Tibial nerve (tissue), 4 donors: ENCODE results near the gene BID. TPM values are rescaled to one million over a fixed set of nuclear protein-coding genes. Genes with fewer than 3 reads are reported as not detected.

ENCODE experiments used
- DNase-seq, 2 donors: peaks; one replicate each; pipeline ENCODE4 v3.0.0-alpha.2; 2019; ENCODE audit warnings: low spot score in 2 of 2
- H3K27ac ChIP-seq, 4 donors: fragments of 200-600 bp; sonication (generic) in 3 of 4; one replicate each; pipeline ENCODE4 v1.5.1; 2017 to 2019; ENCODE audit warnings: mild to moderate bottlenecking in 1 of 4
- H3K27me3 ChIP-seq, 2 donors: fragments of 200-600 bp; sonication (generic) in 1 of 2; one replicate each; pipeline versions ENCODE4 v1.5.1 to v1.6.0; 2017 to 2019
- H3K36me3 ChIP-seq, 3 donors: fragments of 200-600 bp; sonication (generic); one replicate each; pipeline ENCODE4 v1.5.1; 2018 to 2019
- H3K4me1 ChIP-seq, 4 donors: fragments of 200-600 bp; sonication (generic) in 3 of 4; one replicate each; pipeline ENCODE4 v1.5.1; 2017 to 2019
- H3K4me3 ChIP-seq, 4 donors: fragments of 200-600 bp; sonication (generic) in 3 of 4; one replicate each; pipeline ENCODE4 v1.5.1; 2017 to 2019; ENCODE audit warnings: mild to moderate bottlenecking in 1 of 4, moderate library complexity in 1 of 4
- H3K9me3 ChIP-seq, 4 donors: fragments of 200-600 bp; sonication (generic) in 3 of 4; one replicate each; pipeline ENCODE4 v1.5.1; 2017 to 2019
- EP300 ChIP-seq, 2 donors: sonication (generic); formaldehyde crosslinking; IDR thresholded peaks; one replicate each; pipeline ENCODE4 v1.6.1; 2017; ENCODE audit warnings: antibody characterized with exemption in 2 of 2, mild to moderate bottlenecking in 1 of 2
- POLR2A ChIP-seq, 2 donors: fragments of 450-650 bp; IDR thresholded peaks; one replicate each; pipeline ENCODE4 v1.6.1; 2017; ENCODE audit warnings: antibody characterized with exemption in 2 of 2, mild to moderate bottlenecking in 2 of 2, moderate library complexity in 2 of 2
- WGBS, 2 donors: methylation state at CpG; one replicate each; pipeline ENCODE4 v1.1.5; 2018; 5-methylcytosine and 5-hydroxymethylcytosine counted together
- total RNA-seq, 4 donors: library from RNA; depleted of rRNA; stranded (reverse); fragments of >200 nt; gene quantifications; one replicate each; pipeline ENCODE4 v1.1.0, GENCODE V29; 2016
- TF ChIP-seq, protein P1 (sequence below), 5 experiments: fragments of 200-600 bp in 3 of 5; fragments of 450-650 bp in 2 of 5; sonication (generic) in 3 of 5; IDR thresholded peaks; one replicate each; pipeline ENCODE4 v1.5.1; 2016 to 2019; ENCODE audit warnings: antibody characterized with exemption in 5 of 5, mild to moderate bottlenecking in 3 of 5, moderate library complexity in 2 of 5

Gene BID
- total RNA-seq, 4 donors from 2014 or later, result 6.3 to 47.1 (median 13.7) TPM

DNA sequence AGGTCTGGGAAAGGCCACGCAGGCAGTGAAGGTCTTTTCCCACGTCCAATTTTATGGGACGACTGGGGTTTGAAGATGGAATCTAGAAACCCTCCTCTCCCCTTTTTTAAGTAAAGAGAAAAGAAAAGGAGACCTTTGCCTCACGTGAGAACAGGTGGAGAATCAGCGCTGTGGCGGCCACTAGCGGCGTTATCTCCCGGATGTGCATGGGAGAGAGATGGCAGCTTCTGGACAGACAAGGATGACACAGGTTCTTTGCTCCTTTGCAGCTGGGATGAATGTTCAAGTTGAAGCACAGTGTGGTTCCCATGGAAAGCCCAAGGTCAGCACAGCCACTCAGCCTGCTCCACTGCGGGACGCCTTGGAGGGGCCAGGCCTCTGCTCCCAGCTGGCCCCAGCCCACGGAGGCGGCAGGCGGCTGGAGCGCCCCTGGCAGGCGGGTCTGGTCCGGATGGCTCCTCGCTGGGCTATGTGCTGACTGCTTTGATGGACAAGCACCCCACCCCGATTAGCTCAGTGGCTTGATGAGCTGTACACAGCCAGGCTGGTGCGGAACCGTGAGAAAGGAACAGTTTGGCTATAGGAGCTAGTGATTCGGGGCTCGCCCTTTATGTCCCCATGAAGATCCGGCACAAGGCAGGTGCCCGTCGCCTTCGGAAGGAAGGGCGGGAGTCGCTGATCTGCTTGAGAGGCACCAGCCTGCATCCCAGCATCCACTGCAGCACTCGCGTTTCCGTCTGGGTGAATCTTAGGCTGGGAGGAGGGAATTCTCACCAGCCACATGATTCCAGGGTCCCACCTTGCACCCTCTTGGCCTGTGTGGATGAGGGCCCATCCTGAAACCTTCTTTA is 14.5 kb upstream of the BID start:
- DNase-seq, result no peak
- H3K4me3 ChIP-seq, result no peak overlapping the region
- peaks cover 0 to 59% (median 7%) of the 10 kb centered on the region in 3 donors for H3K36me3 ChIP-seq
- H3K27me3 ChIP-seq, result no peaks in the 10 kb centered on the region
- no peak overlapping the region for H3K27ac ChIP-seq
- TF ChIP-seq, protein P1, sequence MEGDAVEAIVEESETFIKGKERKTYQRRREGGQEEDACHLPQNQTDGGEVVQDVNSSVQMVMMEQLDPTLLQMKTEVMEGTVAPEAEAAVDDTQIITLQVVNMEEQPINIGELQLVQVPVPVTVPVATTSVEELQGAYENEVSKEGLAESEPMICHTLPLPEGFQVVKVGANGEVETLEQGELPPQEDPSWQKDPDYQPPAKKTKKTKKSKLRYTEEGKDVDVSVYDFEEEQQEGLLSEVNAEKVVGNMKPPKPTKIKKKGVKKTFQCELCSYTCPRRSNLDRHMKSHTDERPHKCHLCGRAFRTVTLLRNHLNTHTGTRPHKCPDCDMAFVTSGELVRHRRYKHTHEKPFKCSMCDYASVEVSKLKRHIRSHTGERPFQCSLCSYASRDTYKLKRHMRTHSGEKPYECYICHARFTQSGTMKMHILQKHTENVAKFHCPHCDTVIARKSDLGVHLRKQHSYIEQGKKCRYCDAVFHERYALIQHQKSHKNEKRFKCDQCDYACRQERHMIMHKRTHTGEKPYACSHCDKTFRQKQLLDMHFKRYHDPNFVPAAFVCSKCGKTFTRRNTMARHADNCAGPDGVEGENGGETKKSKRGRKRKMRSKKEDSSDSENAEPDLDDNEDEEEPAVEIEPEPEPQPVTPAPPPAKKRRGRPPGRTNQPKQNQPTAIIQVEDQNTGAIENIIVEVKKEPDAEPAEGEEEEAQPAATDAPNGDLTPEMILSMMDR (IDR thresholded peaks at IDR 0.05), result no peak
- TF ChIP-seq POLR2A (IDR thresholded peaks at IDR 0.05) (no peak), EP300 (IDR thresholded peaks at IDR 0.05) (no peak)
- H3K4me1 ChIP-seq, result peaks cover 0 to 25% (median 10%) of the 10 kb centered on the region in 4 donors
- 84 to 85% methylated on average over 25 to 29 of the region's 32 CpGs for WGBS, 2 donors
- H3K9me3 ChIP-seq, result no peaks in the 10 kb centered on the region

DNA sequence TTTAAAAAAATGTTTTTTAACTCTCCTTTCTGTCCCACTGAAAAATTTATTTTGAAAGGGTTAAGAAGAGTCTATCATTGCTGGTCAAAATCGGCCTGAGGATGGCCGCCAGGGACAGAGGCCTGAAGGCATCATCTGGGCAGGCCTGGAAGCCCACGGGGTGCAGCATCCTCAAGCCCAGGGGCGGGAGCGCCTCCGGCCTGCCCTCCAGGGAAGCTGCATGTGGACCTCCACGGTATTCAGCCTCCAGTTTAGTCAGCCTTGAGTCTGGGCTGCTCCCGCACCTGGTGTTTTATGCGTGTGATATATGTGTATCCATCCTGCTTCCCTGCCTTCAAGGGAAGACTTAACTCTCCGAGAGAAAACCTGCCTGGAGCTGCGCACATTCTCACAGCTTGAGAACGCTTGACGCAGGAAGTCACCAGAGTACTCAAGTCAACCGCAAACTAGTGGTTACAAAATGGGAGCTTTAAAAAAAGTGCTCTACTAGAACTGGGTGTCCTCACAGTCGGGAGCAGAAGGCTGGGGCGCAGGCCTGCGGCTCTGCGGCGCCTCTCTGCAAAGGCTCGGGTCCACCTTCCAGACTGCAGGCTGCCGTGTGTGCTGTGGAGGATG is 13.6 kb upstream of the BID start:
- TF ChIP-seq POLR2A (IDR thresholded peaks at IDR 0.05) (no peak), EP300 (IDR thresholded peaks at IDR 0.05) (no peak)
- TF ChIP-seq, protein P1 (IDR thresholded peaks at IDR 0.05), result no peak
- DNase-seq, result no peak
- Histone ChIP-seq H3K4me3 (no peak overlapping the region), H3K27me3 (no peaks in the 10 kb centered on the region), H3K4me1 (peaks cover 0 to 25% (median 10%) of the 10 kb centered on the region in 4 donors), H3K9me3 (no peaks in the 10 kb centered on the region), H3K27ac (peak overlapping the region in 2 of 4 donors; percentile 72 to 75), H3K36me3 (peaks cover 0 to 50% (median 7%) of the 10 kb centered on the region in 3 donors)
- 80 to 86% methylated on average over 20 to 21 of the region's 21 CpGs for WGBS, 2 donors

DNA sequence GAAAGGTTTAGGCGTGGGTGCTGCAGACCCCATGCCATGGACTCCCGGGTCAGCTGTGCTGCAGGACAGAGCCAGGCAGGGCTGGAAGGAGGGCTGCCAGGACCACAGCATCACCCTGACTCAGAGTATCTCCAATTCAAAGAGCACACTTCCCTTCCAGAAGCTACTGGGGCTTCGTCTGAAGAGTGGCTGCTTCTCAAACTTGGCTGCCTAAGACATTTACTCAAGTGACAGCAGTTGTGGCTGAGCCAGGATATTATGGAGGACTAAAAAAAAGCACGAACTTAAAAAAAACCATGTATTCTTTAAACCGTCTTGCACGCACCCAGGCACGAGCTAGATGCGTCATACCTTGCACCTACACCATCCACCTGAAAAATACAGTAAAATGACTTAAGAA is 13.0 kb upstream of the BID start:
- DNase-seq, result no peak
- no peak overlapping the region for H3K4me3 ChIP-seq
- H3K9me3 ChIP-seq, result no peaks in the 10 kb centered on the region
- H3K27ac ChIP-seq, result peak overlapping the region in 3 of 4 donors; percentile 17 to 75 (median 72)
- WGBS, 2 donors, result 49 to 65% methylated on average over 8 of the region's 8 CpGs
- no peaks in the 10 kb centered on the region for H3K27me3 ChIP-seq
- TF ChIP-seq, protein P1 (IDR thresholded peaks at IDR 0.05), result no peak
- TF ChIP-seq EP300 (IDR thresholded peaks at IDR 0.05) (no peak), POLR2A (IDR thresholded peaks at IDR 0.05) (no peak)
- H3K4me1 ChIP-seq, result peaks cover 0 to 26% (median 11%) of the 10 kb centered on the region in 4 donors
- peaks cover 0 to 45% (median 7%) of the 10 kb centered on the region in 3 donors for H3K36me3 ChIP-seq

DNA sequence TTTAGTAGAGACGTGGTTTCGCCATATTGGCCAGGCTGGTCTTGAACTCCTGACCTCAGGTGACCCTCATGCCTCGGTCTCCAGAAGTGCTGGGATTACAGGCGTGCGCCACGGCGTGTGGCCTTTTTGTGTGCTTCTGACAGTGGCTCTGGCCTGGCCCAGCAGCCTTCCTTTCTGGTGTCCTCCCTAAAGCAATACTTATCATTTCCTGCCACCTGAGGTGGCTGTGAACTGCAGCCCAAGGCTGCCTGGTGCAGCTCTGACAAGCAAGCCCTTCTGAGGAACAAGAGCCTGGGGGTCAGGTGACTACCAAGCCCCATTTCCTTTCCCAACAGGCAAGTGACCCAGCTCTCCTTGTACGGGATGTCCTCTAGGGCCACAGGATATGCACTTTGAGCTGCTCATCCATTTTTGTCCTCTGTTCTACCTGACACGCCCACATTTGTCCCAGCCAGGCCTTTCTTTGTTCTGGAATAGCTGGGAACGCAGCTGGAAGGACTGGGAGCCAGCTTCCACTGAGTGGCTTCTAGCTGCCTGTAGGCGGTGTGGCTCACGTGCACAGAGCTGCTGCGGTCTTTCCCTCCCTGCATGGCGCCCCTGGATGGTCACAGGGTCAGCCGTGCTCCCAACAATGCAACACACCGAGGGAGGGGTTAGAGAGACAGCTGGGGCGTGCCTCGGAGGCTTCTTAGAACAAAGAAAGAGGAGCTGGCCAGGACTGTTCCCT is 12.3 kb upstream of the BID start:
- WGBS, 2 donors, result 47 to 50% methylated on average over 17 to 18 of the region's 18 CpGs
- Histone ChIP-seq H3K9me3 (no peaks in the 10 kb centered on the region), H3K27ac (peak overlapping the region in 3 of 4 donors; percentile 17 to 75 (median 72)), H3K4me1 (peaks cover 0 to 32% (median 16%) of the 10 kb centered on the region in 4 donors), H3K27me3 (no peaks in the 10 kb centered on the region), H3K4me3 (no peak overlapping the region), H3K36me3 (peaks cover 0 to 39% (median 7%) of the 10 kb centered on the region in 3 donors)
- TF ChIP-seq EP300 (IDR thresholded peaks at IDR 0.05) (peak; percentile 57 to 72), POLR2A (IDR thresholded peaks at IDR 0.05) (no peak)
- TF ChIP-seq, protein P1 (IDR thresholded peaks at IDR 0.05), result no peak
- DNase-seq, result peak; percentile 32 to 54
